GM21717 (cell line): ENCODE results near the gene MAN1A2.
"Not testable (repeated sequence)": the region's sequence is repeated elsewhere in the genome, so short reads cannot be mapped to it uniquely, and the experiment has no call there.

Experiments used
- ATAC-seq: cut with Tn5 transposase; IDR thresholded peaks from one replicate; pipeline ENCODE4 v1.9.1; 2021; ENCODE audit warnings: mild to moderate bottlenecking, moderate library complexity; ENCODE audit not compliant: unreplicated experiment

MAN1A2 gene

DNA sequence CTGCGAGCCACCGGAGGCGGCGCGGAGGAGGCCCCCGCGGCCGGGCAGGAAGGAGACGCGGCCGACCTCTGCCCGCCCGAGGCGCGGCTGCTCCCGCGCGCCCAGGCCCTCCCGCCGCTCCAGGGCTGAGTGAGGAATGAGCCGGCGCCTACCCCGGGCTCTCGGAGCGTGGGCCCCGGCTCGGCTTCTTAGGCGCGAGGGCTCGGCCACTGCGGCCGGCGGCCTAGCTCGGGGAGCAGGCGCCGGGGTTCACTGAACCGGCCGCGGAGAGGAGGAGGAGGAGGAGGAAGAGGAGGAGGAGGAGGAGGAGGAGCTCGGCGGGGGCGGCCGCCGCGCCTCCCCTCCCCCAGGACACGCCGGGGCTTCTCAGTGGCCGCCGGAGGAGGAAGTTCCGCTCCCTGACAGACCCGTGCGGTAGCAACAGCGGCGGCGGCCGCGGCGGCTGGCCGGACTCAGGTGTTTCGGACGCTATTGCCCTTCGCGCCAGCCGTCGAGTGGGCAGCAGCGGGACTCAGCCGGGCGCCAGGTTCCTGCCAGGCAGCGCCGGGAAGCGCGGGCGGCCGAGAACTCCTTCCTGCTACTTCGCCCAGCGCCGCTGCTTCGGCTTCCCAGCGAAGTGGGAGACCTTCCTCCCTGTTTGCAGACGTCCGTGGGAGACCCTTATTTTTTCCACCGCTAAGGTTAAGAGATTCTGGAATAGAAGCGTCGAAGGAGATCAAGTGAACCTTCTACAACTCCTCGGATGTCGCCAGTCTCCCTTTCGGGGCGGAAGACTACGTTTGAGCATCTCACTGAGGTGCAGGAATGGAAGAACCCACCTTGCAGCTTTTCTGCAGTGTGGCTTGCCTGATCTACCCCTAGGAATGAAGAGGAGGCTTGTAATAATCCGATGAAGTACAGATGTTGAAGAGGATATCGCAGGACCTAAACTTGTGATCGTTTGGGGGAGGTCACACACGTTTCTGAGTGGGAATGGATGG is at the start of gene MAN1A2:
TSS of gene MAN1A2 (plus strand) at position 404 of the 980 bp plus-strand sequence. CDS start 735 bp downstream, outside the sequence.
- peak; percentile 60 for ATAC-seq

DNA sequence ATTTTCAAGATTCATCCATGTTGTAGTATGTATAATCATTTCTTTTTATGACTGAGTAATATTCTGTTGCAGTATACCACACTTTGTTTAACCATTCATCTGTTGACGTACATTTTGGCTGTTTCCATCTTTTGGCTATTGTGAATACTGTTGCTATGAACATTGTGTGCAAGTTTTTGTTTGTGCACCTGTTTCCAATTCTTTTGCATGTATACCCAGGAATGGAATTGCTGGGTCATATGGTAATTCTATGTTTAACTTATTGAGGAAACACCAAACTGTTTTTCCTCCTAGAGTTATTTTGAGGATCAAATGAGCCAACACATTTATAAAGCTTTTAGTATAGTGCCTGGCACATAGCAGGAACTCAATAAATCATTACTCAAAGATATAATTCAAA is 49.2 kb upstream of the MAN1A2 start:
- ATAC-seq = no peak

DNA sequence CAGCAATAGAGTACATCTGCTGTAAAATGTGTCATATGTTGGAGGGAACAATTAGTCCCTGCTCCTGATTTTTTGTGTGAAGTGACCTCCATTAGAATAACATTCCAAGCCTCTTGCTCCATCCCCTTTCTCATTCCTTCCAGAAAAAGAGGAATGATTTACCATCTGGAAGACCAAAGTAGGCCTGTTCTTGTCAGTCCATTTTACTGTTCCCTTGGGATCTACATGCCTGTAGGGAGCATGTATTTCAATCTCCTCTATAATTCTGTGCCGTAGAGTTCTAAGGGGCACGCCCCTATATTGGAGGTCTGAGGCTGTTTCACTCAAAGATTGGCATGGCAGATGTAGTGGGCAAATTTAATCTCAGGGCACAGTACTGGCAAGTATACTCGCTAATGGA is 48.8 kb upstream of the MAN1A2 start:
- ATAC-seq = no peak

DNA sequence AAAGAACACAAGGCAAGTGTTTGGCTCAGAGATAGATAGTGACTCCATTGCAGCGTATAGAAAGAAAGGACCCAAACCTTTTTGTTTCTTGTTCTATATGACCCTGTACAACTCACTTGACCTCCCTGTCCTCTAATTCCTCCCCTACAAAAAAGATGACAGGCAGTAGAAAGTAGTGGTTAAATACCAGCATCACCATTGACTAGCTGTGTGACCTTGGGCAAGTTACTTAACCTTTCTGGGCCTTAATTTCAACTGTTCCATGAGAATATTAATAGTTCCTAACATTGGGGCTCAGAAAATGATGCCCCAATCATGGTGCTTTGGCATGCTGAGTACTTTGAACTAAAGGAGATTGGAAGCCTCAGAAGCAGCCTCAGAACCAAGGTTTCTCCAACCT is 46.7 kb upstream of the MAN1A2 start:
- ATAC-seq = no peak

DNA sequence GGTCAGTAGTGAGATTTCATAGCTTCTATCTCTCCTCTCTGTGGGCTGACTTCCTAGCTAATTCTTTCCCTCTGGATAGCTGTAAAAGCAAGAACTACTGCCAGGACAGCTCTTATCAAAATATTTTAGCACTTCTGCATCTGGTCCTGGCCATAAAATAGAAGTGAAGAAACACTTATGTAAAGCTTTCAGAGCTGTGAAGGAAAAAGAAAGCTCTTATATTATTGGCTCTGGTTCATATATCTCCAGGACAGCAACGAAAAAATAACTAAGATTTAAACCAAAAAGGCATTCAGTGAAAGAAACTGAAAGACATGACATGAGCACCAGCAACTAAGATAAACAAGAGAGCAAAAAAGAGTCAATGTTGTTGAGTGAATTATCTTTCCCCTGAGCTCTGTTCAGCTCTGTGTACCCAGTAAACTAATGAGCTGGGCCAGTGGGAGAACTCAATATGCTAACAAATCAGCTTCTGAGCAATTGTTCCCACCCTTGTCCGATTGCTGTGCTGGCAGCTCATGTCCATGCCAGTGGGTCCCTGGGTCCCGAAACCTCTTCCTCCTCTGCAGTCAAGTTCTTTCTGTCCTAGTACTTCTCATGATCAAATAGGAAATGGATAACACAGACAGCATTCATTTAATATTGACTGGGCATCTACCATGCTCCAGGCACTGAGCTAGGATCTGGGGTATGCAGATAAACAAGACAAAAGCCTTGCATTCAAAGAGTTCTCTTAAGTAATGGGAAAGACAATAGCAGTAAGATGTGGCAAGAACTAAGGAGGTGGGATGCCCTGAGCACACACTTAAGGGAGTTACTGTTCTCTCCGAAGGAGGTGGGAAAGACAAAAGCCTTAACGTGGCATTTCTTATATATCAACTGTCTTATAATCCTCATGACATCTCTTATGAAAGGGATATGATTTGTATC is 45.3 kb upstream of the MAN1A2 start:
- ATAC-seq = no peak

DNA sequence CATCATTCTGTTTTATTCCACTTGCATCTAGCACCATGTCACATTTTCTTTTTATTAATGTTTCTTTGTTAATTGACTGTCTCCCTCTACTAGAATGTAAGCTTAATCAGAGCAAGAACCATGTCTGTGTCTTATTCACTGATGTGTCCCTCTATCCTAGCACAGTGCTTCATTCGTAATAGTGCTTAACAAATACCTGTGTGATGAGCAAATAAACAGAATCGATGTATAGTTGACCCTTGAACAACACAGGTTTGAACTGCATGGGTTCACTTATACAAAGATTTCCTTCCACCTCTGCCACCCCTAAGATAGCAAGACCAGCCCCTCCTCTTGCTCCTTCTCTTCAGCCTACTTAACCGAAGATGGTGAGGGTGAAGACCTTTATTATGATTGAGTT is 42.9 kb upstream of the MAN1A2 start:
- no peak for ATAC-seq

DNA sequence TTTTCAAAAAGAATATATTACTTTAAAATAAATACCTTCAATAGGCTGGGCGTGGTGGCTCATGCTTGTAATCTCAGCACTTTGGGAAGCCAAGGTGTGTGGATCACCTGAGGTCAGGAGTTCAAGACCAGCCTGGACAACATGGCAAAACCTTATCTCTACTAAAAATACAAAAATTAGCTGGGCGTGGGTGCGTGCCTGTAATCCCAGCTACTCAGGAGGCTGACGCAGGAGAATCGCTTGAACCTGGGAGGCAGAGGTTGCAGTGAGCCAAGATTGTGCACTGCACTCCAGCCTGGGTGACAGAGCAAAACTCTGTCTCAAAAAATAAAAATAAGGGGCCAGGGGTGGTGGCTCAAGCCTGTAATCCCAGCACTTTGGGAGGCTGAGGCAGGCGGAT is 41.2 kb upstream of the MAN1A2 start:
- not testable (repeated sequence) for ATAC-seq

DNA sequence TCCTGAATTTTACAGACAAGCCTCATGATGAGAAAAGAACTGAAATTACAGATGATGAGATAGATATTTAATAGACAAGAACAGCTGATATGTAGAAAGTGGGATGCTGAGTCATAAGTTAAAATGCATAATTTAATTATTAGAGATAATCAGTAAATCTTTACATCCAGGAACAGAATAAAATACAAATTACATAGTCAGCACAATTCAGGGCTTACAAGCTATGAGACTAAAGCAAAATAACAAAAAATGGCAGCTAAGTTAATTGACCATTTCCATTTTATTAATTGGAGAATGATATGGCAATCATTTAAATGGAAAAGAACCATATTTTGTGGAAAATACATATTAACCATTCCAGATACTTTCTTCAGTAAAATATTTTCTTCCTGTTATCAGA is 40.2 kb upstream of the MAN1A2 start:
- ATAC-seq = no peak

DNA sequence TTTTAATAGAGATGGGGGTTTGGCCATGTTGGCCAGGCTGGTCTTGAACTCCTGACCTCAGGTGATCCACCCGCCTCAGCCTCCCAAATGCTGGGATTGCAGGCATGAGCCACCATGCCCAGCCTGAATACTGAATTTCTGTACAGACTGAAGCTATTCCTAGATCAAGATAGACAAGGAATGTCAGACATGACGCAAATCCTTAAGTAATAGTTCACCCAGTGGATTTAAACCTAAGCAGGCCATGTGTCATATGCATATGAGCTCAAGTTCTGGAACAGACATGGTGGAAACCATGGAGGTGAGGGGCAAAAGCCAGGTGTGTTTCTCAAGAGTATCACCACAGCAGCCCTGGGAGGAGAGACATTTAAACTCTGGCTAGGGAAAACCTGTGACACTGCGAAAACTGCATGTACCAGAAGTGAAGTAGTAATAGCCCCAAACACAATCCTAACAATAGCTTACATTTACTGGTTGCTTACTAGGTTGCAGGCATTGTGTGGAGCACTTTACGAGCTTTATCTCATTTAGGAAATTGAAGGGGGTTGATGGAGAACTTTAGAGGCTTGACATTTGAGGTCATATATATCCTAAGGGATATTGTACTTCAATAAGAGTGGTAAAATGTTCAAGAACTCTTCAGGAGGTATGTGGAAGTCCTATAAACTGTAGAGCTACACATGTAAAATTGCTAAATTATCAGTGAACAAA is 31.7 kb upstream of the MAN1A2 start:
- no peak for ATAC-seq

DNA sequence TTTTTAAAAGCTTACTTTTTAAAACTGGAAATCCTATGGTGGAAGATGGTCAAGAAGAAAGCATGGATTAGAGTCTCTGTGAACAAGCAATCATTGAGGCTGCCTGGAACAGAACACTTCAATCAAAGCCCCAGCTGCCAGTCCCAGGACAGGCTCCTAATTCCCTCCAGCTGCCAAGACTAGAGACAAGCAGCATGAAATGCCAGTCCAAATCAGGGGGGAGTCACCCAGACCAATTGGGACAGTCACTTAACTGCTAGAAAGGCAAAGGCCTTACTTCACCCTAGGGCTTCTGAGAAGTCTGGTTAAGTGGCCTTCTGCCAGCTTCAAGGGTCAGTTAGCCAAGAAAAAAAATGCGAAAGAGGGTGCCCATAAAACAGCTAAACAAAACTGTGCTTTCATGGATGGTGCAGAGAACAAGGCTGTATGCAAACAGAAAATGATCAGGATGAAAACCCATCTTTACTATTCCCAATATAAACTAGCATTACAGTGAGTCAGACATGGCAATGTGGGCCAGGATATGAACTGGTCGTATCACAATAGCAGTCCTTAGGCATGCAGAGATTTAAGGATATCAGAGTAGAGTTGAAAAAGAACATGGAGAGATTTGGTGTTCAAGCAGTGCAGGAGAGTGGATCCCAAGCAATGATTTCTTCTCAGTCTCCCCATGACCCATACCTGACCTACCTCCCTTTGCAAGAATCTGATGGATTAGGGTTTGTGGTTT is 31.0 kb upstream of the MAN1A2 start:
- ATAC-seq = no peak

DNA sequence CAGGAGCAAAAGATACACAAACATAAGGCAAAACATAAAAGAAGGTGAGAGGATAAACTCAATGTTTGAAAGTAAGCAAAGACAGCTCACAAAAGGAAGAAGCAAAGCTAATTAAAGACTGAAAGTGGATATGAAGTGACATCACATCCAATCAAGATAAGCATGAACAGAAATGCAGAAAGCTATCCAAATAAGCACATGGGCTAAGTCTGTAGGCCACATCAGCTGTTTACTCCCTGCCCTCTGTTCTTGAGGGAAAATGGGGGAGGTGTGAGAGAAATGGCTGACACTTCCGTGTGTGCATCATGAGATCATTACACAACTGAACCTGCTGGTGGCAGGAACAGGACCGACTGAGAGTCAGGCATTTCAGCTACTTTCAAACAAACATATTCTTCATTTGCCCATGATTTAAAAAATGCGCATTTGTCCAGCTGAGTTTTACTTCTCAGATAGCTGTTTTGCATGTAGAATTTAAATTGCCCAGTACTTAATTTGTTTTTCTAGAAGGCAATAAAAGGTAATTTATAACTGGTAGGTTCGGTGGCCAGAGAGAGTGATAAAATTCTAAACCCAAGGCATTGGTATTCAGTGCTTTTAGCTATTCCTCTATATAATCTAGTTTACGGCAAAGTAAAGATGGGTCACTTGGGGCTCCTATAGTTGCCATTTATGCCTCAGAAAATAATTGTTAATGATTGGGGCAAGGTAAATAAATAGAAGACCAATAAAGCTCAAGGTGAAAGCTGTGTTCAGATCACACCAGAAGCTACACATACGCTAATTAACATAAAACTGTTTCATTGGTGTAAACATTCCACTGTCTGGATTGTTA is 27.2 kb upstream of the MAN1A2 start:
- no peak for ATAC-seq

DNA sequence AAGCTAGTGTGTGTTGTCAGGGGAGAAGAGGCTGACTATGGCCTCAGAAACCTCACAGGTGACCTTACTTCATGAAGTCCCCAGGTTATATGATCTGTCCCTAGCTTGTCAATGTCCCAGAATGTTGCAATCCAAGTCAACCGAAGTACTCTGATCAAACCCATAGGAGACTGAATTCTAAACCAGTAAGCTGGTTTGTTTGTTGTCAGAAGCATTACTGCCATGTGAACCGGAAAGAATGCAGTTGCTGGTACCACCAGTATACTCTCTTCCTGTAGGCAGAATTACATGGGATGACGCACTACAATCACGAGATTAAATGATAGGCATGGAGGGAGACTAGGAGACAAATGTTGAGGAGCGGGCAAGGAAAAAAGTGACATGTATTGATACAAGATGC is 26.1 kb upstream of the MAN1A2 start:
- no peak for ATAC-seq

DNA sequence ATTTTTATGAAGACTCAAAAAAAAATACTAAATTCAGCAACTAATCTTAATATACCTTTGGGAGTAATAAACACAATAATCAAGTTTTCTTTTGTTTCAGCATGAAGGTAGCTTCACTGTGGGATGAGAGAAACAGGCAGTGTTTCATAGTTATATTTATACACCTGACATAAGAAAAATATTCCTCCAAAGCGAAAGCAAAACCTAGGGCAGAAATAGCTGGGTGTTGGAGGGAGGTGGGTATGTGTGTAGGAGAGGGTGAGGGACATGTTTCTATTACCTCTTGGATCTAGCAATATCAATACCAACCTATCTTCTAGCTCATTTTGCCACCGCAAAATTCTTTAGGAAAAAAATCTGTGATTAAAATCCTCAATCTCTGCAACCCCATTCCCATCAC is 24.9 kb upstream of the MAN1A2 start:
- no peak for ATAC-seq

DNA sequence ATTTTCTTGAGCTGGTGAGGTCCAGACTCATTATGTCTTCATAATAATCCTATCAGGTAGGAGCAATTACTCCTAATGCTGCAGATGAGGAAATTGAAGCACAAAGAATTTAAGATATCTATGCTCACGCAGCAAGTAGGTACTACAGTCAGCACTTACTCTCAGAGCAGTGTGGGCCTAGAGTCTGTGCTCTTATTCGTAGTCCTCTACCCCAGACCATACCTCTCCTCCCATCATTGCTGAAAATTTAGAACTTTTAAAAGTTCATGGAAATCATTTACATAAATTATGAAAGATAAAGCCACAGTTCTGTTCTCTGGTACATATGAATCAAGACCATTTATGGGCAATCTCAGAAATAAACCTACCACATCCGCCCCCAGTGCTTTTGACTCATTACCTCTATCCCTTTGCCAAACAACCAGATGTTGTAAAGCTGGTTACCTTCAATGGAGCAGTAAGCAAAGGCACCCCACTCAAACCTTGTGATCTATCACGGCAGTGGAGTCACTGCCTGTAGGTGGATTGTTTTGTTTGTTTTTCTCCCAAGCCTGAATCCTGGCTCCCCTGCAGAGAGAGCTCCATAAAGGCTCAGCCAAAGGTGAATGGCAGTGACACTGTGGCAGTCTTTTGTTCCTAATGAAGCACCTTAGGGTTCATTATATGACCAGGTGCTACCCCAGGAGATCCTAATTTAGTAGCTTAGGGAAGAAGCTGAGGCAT is 20.9 kb upstream of the MAN1A2 start:
- ATAC-seq = no peak

DNA sequence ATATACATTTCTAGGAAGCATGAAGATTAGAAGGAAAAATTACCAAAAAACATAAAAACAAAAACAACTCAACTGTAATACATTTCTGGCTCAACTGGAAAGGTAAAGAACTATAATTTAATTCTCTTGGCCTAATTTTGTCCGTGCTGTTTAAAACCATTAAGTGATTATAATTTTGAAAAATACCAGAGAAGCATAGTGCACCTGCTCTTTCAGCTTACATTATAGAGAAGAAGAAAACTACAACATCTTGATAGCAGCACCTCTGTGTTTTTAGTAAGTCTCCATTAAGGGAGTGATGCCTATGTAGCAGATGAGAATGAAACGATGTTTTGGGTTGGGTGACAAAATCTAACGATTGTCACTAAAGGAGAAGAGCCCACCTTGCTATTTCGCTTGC is 19.3 kb upstream of the MAN1A2 start:
- no peak for ATAC-seq

DNA sequence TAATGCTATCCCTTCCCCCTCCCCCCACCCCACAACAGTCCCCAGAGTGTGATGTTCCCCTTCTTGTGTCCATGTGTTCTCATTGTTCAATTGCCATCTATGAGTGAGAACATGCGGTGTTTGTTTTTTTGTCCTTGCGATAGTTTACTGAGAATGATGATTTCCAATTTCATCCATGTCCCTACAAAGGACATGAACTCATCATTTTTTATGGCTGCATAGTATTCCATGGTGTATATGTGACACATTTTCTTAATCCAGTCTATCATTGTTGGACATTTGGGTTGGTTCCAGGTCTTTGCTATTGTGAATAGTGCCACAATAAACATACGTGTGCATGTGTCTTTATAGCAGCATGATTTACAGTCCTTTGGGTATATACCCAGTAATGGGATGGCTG is 14.6 kb upstream of the MAN1A2 start:
- not testable (repeated sequence) for ATAC-seq

DNA sequence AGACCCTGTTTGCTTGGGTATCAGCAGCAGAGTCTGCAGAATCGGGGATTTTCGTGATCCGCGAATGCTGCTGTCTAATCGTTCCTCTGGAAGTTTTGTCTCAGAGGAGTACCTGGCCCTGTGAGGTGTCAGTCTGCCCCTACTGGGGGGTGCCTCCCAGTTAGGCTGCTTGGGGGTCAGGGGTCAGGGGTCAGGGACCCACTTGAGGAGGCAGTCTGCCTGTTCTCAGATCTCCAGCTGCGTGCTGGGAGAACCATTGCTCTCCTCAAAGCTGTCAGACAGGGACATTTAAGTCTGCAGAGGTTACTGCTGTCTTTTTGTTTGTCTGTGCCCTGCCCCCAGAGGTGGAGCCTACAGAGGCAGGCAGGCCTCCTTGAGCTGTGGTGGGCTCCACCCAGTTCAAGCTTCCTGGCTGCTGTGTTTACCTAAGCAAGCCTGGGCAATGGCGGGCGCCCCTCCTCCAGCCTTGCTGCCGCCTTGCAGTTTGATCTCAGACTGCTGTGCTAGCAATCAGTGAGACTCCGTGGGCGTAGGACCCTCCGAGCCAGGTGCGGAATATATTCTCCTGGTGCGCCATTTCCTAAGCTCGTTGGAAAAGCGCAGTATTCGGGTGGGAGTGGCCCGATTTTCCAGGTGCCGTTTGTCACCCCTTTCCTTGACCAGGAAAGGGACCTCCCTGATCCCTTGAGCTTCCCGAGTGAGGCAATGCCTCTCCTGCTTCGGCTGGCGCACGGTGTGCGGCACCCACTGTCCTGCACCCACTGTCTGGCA is 9.2 kb upstream of the MAN1A2 start:
- ATAC-seq = not testable (repeated sequence)

DNA sequence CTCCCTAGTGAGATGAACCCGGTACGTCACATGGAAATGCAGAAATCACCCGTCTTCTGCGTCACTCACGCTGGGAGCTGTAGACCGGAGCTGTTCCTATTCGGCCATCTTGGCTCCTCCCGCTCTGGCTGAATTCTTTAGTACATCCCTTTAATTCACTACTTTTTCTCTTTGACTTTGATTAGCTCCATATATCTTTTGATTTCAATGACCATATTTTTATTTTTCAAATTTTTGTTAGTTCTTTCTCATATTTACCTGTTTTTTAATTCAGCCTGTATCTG is 8.7 kb upstream of the MAN1A2 start:
- ATAC-seq = not testable (repeated sequence)
